HG03432 (cell line): ENCODE measurements around the gene BRAT1.
"Not testable (repeated sequence)": the region's sequence is repeated elsewhere in the genome, so short reads cannot be mapped to it uniquely, and the experiment has no call there.

Source experiments
- ATAC-seq: cut with Tn5 transposase; IDR thresholded peaks from one replicate; pipeline ENCODE4 v1.9.1; 2021; ENCODE audit warnings: mild to moderate bottlenecking, moderate library complexity; ENCODE audit not compliant: unreplicated experiment

BRAT1 gene

GRCh38 chr7:2555121-2556052, at the start of gene BRAT1:
BRAT1 (minus strand) TSS chr7:2555524; CDS start chr7:2554431, 1,093 bp downstream.
- peak; percentile 80 for ATAC-seq

GRCh38 chr7:2604608-2605174, 49.4 kb upstream of the BRAT1 start:
- ATAC-seq, result no peak

DNA sequence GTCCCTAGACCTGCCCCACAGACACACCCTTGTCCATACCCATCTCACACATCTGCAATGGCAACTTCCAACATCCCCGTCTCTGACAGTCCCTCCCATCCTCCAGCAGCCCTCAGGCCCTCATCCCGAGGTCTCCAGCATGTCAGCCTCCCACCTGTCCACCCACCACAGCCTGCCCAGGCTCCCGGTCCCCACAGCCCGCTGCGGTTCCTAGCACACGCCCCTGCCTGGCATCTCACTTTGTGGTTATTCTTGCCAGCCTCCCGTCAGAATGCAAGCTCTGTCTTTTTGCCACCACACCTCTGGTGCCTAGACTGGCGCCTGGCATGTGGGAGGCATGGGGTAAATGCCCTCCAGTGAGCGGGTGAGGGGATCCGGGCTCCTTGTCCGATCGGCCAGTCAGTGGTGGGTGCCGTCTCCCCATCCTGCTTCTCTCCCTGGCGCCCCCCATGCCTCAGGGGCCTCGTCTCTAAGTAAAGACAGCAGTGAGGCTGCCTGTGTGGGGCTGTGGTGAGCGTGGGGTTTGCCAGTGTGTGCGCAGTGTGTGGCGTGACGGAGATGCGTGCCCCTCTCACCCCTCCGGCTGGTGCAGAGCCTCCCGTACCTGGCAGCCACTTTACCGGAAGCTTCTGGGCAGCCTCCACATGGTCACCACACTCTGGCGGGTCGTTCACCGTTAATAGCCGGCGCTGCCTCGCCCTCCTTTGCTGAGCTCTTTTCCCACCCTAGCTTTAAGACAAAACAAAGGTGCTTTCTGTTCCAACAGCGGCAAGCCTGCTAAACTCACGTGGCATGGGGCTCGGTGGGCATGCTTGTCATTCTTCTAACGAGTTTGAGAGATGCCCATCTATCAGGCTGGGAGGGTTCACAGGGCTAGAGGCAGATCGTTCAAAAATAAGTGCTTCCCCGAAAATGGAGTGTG, 48.0 kb upstream of the BRAT1 start:
- no peak for ATAC-seq

- no peak for ATAC-seq
Observed at GRCh38 chr7:2602406-2603043, 47.2 kb upstream of the BRAT1 start.

GRCh38 chr7:2601907-2602306, 46.6 kb upstream of the BRAT1 start:
- no peak for ATAC-seq

DNA sequence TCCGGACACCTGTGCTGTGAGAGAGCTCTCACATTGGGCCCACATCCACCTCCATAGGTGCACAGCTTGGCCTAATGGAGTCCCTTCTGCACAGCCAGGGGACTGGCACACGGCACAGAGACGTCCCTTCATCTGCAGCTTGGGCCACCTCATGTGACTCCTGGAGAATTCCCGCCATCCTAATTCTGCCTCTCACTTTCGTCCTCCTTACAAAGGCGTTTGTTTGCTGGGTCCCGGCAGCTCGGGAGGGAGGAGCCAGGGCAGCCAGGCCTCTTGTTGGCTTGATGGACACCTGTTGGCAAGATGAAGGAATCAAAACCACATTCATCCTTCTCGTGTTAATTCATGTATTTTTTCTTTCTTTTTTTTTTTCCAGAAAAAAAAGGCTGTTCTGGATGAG, 45.7 kb upstream of the BRAT1 start:
- ATAC-seq, result no peak

DNA sequence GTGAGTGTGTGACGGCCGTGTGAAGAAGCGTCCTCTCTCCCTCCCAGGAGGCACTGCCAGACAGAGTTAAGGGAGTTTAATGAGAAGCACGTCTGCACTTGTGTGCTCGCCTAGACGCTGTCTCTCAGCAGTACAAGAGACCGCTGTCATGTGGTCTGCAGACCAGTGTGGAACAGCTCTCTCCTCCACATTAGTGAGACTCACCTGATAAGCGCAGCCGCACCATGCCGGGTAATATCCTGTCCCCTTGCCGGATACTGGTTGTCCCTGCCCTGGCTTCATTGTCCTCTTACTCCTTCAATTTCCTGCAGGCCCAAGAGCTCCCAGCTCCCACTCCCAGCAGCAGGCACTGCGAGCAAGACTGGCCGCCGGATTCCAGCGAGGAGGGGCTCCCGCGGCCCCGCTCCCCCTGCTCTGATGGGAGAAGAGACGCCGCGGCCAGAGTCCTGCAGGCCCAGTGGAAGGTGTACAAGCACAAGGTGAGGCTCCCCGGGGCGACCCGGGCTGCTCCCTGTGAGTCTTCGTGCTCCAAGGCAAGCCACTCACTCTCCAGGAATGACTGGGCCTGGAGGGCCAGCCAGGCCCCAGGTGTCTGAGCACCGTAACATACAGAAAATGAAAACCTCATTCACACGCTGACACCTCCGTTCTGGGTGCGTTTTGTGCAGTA, 43.0 kb upstream of the BRAT1 start:
- ATAC-seq, result no peak

DNA sequence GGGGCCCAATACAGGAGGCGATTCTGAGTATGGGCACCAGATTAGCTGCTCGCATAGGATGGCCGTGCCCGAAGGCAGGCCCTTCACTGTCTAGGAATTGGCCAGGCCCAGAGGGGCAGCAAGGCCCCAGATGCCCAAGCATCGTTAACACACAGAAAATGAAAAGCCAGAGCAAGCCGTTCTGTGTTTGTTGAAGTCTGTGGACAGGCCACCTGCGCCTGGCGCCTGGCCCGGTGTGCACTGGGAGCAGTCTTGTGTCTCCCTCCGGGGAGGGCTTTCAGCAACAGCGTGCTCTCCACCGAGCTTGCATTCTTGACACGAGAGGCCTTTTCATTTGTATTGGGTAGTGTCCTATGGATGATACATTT, 41.9 kb upstream of the BRAT1 start:
- ATAC-seq, result no peak

GRCh38 chr7:2596464-2597272, 41.3 kb upstream of the BRAT1 start:
- no peak for ATAC-seq

DNA sequence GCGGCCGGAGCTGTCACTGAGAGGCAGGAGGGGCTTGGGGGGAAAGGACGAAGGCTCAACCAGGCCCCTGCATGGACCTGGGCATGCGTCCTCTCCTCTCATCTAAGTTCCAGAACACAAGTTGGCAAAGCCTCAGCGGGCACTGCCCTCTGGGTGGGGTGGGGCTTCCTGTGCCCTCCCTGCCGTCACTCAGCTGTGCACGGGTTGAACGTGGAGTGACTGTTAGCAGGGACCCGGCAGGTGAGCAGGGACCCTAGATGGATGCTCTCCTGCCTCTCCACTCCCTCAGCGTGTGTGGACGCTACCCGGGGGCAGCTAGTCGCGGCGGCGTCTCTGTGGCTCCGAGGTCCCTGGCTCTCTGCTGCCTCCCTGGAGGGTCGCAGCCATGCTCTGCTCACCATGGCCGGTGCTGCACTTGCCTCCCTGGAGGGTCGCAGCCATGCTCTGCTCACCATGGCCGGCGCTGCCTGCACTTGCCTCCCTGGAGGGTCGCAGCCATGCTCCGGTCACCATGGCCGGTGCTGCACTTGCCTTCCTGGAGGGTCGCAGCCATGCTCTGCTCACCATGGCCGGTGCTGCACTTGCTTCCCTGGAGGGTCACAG, 40.0 kb upstream of the BRAT1 start:
- no peak for ATAC-seq

GRCh38 chr7:2594599-2594998, 39.3 kb upstream of the BRAT1 start:
- no peak for ATAC-seq

DNA sequence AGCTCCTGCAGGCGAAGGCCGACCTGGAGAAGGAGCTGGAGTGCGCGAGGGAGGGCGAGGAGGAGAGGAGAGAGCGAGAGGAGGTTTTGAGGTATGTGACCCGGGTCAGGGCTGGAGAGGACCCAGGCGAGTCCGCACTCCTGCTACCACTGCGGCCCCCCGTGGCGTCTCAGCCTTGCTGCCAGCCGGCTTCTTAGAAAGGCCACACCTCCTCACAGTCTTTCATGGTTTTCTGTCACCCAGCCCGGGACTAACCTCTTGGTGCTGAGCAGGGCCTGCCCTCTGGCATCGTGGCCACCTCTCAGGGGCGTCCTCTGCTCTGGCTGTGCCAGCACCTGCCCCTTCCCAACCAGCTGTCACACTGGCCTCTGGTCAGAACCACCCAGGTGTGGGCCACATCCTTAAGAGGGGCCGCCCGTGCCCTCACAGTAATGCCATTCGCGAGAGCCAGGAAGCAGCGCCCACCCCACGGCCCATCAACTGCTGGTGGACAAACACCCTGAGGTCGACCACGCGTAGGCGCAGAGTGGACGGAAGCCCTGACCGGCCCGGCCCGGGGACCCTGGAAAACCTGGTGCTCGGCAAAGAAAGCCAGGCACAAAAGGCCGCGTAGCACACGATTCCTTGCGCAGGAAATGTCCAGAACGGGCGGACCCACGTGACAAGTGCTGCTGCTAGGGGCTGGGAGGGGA, 37.9 kb upstream of the BRAT1 start:
- no peak for ATAC-seq

- ATAC-seq, result no peak
Observed at GRCh38 chr7:2592375-2592865, 37.1 kb upstream of the BRAT1 start.

DNA sequence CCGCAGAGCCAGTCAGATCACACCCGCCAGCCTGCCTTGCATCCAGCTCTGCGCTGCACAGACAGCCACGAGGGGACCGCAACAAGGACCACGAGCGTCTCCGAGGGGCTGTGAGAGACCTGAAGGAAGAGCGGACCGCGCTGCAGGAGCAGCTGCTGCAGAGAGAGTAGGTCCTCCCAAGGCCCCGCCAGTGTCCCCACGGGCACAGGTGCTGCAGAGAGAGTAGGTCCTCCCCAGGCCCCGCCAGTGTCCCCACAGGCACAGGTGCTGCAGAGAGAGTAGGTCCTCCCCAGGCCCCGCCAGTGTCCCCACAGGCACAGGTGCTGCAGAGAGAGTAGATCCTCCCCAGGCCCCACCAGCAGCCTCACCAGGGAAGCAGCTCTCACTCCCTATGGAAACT, 34.6 kb upstream of the BRAT1 start:
- ATAC-seq, result not testable (repeated sequence)

- ATAC-seq, result no peak
Observed at GRCh38 chr7:2589341-2589740, 34.0 kb upstream of the BRAT1 start.

- ATAC-seq, result no peak
Observed at GRCh38 chr7:2587778-2588177, 32.5 kb upstream of the BRAT1 start.

GRCh38 chr7:2587134-2587533, 31.8 kb upstream of the BRAT1 start:
- no peak for ATAC-seq

- no peak for ATAC-seq
Observed at GRCh38 chr7:2586326-2587020, 31.1 kb upstream of the BRAT1 start.
